Keratinocyte (primary cell): ENCODE measurements around the gene FAM229A. TPM values are rescaled to one million over a fixed set of nuclear protein-coding genes. Genes with fewer than 3 reads are reported as not detected.

Experiments
- DNase-seq: peaks from one replicate; pipeline ENCODE4 v3.0.0-alpha.2; 2011; ENCODE audit warnings: low read depth, missing footprints, low spot score
- FAIRE-seq: peaks from 2 replicates; lab custom pipeline; 2011; peaks lifted over from hg19 to GRCh38; lab: Jason Lieb, UNC
- H2AFZ ChIP-seq: 2 replicates; pipeline ENCODE4 v1.6.0; 2012; ENCODE audit warnings: low read length, control low read depth, inconsistent platforms; ENCODE audit not compliant: control insufficient read depth
- H3K27ac ChIP-seq: 2 replicates; pipeline ENCODE4 v1.5.1; 2011; ENCODE audit warnings: low read length; ENCODE audit not compliant: control insufficient read depth, insufficient read depth
- H3K27me3 ChIP-seq: 3 replicates; pipeline ENCODE4 v1.6.0; 2011; ENCODE audit warnings: low read length; ENCODE audit not compliant: control insufficient read depth, insufficient read depth; ENCODE audit errors: extremely low read depth
- H3K36me3 ChIP-seq, 2 experiments: 2 replicates in 1 of 2; 3 replicates in 1 of 2; pipeline ENCODE4 v1.5.1; 2011; ENCODE audit warnings: low read length in 2 of 2, mild to moderate bottlenecking in 1 of 2; ENCODE audit not compliant: control insufficient read depth in 2 of 2, insufficient read depth in 2 of 2; ENCODE audit errors: extremely low read depth in 1 of 2
- H3K4me1 ChIP-seq: 3 replicates; pipeline ENCODE4 v1.5.1; 2011; ENCODE audit warnings: low read length; ENCODE audit not compliant: control insufficient read depth, insufficient read depth; ENCODE audit errors: extremely low read depth
- H3K4me2 ChIP-seq: 3 replicates; pipeline ENCODE4 v1.6.0; 2011; ENCODE audit warnings: low read depth, low read length; ENCODE audit not compliant: control insufficient read depth, insufficient read depth; ENCODE audit errors: extremely low read depth
- H3K4me3 ChIP-seq, 3 experiments: fragments of 200-600 bp in 1 of 3; sonication (generic) in 1 of 3; 2 replicates in 2 of 3; 3 replicates in 1 of 3; pipeline ENCODE4 v1.5.1; 2011 to 2016; ENCODE audit warnings: low read length in 3 of 3, mild to moderate bottlenecking in 3 of 3, control low read depth in 2 of 3, inconsistent platforms in 1 of 3, low read depth in 1 of 3, mixed read lengths in 1 of 3, mixed run types in 1 of 3, moderate library complexity in 1 of 3; ENCODE audit not compliant: control insufficient read depth in 2 of 3, insufficient read depth in 2 of 3; ENCODE audit errors: extremely low read depth in 1 of 3
- H3K79me2 ChIP-seq: 2 replicates; pipeline ENCODE4 v1.6.0; 2012; ENCODE audit warnings: low read length; ENCODE audit not compliant: control insufficient read depth, insufficient read depth
- H3K9ac ChIP-seq: 3 replicates; pipeline ENCODE4 v1.6.0; 2011; ENCODE audit warnings: low read length; ENCODE audit not compliant: control insufficient read depth, insufficient read depth; ENCODE audit errors: extremely low read depth
- H3K9me1 ChIP-seq: 3 replicates; pipeline ENCODE4 v1.6.0; 2011; ENCODE audit warnings: low read length; ENCODE audit not compliant: control insufficient read depth, insufficient read depth; ENCODE audit errors: extremely low read depth
- H3K9me3 ChIP-seq: 2 replicates; pipeline ENCODE4 v1.5.1; 2012; ENCODE audit warnings: low read depth, low read length; ENCODE audit not compliant: control insufficient read depth
- H4K20me1 ChIP-seq: 3 replicates; pipeline ENCODE4 v1.6.0; 2011; ENCODE audit warnings: low read length; ENCODE audit not compliant: control insufficient read depth, insufficient read depth; ENCODE audit errors: extremely low read depth
- CTCF ChIP-seq, 3 experiments: IDR thresholded peaks in 1 of 3; conservative IDR thresholded peaks in 1 of 3; optimal IDR thresholded peaks in 1 of 3; 2 replicates in 2 of 3; 3 replicates in 1 of 3; pipeline versions ENCODE3 to v1.5.1; 2011; ENCODE audit warnings: low read length in 3 of 3, mild to moderate bottlenecking in 3 of 3, moderate library complexity in 2 of 3, control low read depth in 1 of 3, inconsistent platforms in 1 of 3; ENCODE audit not compliant: insufficient read depth in 2 of 3; ENCODE audit errors: extremely low read depth in 1 of 3
- EZH2 ChIP-seq: IDR thresholded peaks from one replicate; pipeline ENCODE4 v1.6.1; 2012; ENCODE audit warnings: inconsistent platforms, mild to moderate bottlenecking, low read length, moderate library complexity
- dilution Hi-C: fragments of 300-500 bp; cut with MboI; formaldehyde crosslinking; loops from one replicate; pipeline ENCODE4 v1.7.0; 2020; ENCODE audit warnings: low sequenced_read_pairs; ENCODE audit not compliant: extremely low pct_ligation_motif_present
- polyA plus RNA-seq, 5 experiments: library from polyadenylated mRNA; depleted of rRNA in 3 of 5; stranded (reverse) in 3 of 5; stranded (forward) in 1 of 5; unstranded in 1 of 5; fragments of >200 nt; gene quantifications; 1 replicate in 1 of 5; 2 replicates in 3 of 5; 3 replicates in 1 of 5; pipeline versions ENCODE4 v1.2.1 to v1.2.3, GENCODE V29; 2011 to 2012; ENCODE audit warnings: missing spikeins in 2 of 5, low read depth in 1 of 5, low replicate concordance in 1 of 5

The FAM229A gene
- polyA plus RNA-seq, 1 donor (not counting 4 experiments of a cell fraction or from before 2014, with no cell fraction given) = 1.1 TPM

GRCh38 chr1:32352831-32353383, 9.4 kb downstream of the FAM229A start:
- dilution Hi-C loops = no loop called here
- DNase-seq = no peak
- no peak for FAIRE-seq
- no peaks in the 10 kb centered on the region for H3K79me2 ChIP-seq
- H3K4me3 ChIP-seq = no peak overlapping the region
- H3K9ac ChIP-seq = no peak overlapping the region
- no peak overlapping the region for H3K27ac ChIP-seq
- no peaks in the 10 kb centered on the region for H3K27me3 ChIP-seq
- H4K20me1 ChIP-seq = no peaks in the 10 kb centered on the region
- H3K4me1 ChIP-seq = peaks cover 21% of the 10 kb centered on the region
- H2AFZ ChIP-seq = no peak overlapping the region
- H3K4me2 ChIP-seq = peak overlapping the region; percentile 93
- H3K9me1 ChIP-seq = no peaks in the 10 kb centered on the region
- peaks cover 0 to 4% of the 10 kb centered on the region in 2 experiments for H3K36me3 ChIP-seq
- TF ChIP-seq EZH2 (no peak), CTCF (optimal IDR thresholded peaks at IDR 0.05 in 1 of 3, IDR thresholded peaks at IDR 0.05 in 1 of 3, conservative IDR thresholded peaks at IDR 0.05 in 1 of 3; ENCODE audit: extremely low read depth in 1 of 3, insufficient read depth in 2 of 3, low read length in 3 of 3) (no peak)
- H3K9me3 ChIP-seq = no peaks in the 10 kb centered on the region

- dilution Hi-C loops = no loop called here
- Histone ChIP-seq H3K9me1 (no peaks in the 10 kb centered on the region), H3K27ac (no peak overlapping the region), H4K20me1 (no peaks in the 10 kb centered on the region), H3K79me2 (no peaks in the 10 kb centered on the region), H3K4me2 (peak overlapping the region; percentile 93), H3K9ac (peak overlapping the region; percentile 84), H3K36me3 (peaks cover 0 to 4% of the 10 kb centered on the region in 2 experiments), H3K4me1 (peaks cover 21% of the 10 kb centered on the region), H2AFZ (peak overlapping the region; percentile 80), H3K27me3 (no peaks in the 10 kb centered on the region), H3K4me3 (peak overlapping the region; percentile 41 to 76 (median 60)), H3K9me3 (no peaks in the 10 kb centered on the region)
- DNase-seq (no peak), FAIRE-seq (no peak)
- TF ChIP-seq EZH2 = no peak
- TF ChIP-seq CTCF (optimal IDR thresholded peaks at IDR 0.05 in 1 of 3, IDR thresholded peaks at IDR 0.05 in 1 of 3, conservative IDR thresholded peaks at IDR 0.05 in 1 of 3; ENCODE audit: extremely low read depth in 1 of 3, insufficient read depth in 2 of 3, low read length in 3 of 3) = no peak
Measured at GRCh38 chr1:32352239-32352745, 10.0 kb downstream of the FAM229A start.
